Measurements from ENCODE around the gene SAMSN1.
"Not testable (repeated sequence)": the region's sequence is repeated elsewhere in the genome, so short reads cannot be mapped to it uniquely, and the experiment has no call there.

The SAMSN1 gene

DNA sequence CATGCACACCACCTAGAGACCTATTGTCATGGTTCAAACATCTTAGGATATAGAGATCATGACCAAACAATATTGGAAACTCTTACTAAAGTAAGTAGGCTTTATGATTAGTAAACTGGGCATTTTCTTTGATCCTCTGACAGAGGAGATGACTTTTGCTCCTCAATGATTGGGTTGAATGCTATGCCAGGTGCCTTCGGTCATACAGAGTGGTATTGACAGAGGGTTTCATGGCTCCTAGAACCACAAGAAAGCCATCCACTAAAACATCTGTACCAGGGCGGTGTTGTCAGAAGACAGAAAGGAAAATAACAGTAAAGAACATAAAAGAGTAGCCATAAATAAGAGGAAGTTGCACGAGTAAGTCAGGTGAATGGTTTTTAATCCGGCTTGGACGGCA, 20.8 kb upstream of the SAMSN1 start:
- no peak for DNase-seq (ENCODE audit: low spot score)
- no peak for FAIRE-seq

DNA sequence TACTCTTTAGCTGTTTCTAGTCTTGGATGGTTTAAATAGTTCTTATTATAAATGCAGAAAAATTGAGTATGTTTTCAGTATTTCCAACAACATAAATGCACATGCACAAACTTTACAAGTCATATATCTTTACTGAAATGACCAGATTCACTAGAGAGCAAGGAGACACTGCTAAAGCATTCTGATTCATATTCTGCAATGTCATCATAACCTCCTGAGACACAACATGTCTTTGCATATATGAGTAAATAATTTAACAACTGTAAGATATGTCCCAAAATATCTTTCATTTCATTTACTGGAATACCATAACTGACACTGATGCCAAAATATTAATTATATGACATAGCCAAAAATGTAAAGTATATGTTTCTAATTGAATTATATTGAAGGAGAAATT, 16.8 kb upstream of the SAMSN1 start:
- DNase-seq (ENCODE audit: low spot score) (no peak), FAIRE-seq (no peak)

DNA sequence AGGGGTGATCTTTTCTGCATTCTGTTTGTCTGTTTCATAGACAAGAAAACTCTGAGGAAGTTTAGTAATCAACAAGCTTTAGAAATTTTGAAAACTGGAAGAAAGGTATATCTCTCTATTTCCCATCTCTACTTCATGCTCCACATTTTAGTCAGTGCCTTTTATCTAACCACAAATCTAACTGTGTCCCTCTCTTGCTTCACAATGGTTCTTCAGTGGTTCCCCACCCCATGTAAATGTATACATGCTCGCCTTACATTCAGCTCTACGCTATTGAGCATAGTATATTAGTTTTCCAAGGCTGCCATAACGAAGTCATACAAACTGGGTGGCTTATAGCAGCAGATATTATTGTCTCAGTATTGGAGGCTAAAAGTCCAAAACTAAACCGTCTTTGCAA, 14.4 kb upstream of the SAMSN1 start:
- no peak for FAIRE-seq

DNA sequence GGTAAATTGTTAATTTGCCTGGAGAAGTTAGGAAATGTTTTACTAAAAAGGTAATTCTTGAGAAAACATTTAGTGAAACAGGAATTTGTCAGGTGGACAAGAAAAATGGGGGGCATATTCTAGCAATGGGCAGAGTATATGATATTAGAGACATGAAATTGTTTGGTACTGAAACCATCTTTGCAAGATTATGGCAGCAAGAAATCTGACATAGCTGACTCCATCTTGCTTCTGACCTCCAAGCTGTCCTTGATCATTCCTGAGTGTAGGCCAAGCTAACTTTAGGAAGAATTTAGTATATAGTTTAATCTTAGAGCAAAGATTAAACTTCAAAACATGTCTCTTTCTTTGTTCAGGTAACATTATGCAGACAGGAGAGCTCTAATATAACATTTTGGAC, 14.0 kb upstream of the SAMSN1 start:
- DNase-seq (ENCODE audit: low spot score) (no peak), FAIRE-seq (no peak)

More for the DNA sequence above, 14.4 kb upstream of the SAMSN1 start:
- no peak for DNase-seq (ENCODE audit: low spot score)

DNA sequence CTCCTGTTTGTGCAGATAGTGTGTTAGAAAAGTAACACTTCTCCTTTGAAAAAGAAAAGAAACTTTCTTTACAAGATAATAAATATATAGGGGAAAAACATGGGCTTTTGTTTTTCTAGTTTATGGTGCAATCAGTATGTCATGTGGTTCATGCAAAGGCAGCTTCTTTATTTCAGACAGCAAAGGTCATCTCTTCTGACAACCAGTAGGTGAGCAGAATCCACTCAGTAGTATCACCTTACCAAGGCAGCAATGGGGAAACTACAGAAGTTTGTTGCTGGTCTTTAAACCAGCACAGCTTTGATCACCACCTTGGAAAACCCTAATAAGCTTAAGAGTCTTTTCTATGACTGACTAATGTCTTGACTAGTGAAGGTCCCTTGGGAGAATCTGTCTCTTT, 13.0 kb upstream of the SAMSN1 start:
- DNase-seq (ENCODE audit: low spot score) (no peak), FAIRE-seq (no peak)

DNA sequence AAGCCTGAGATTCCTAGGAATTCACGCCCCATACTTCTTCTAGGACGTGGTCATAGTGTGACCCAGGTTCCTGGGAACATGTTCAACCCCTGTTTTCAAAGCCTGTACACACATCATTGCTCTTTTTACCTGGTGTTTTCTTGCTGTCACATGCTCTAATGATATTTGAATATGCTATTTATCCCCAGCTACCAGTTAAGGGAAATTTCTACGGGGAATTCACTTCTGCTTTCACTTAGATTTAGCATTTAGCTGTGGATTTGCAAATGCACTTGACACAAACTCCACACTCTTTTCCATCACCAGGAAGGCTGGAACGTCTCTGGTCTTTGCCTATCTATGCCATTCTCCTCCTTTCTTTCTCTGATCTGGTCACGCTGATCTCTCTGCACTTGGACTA, 11.3 kb upstream of the SAMSN1 start:
- DNase-seq (ENCODE audit: low spot score) = no peak
- FAIRE-seq = no peak

DNA sequence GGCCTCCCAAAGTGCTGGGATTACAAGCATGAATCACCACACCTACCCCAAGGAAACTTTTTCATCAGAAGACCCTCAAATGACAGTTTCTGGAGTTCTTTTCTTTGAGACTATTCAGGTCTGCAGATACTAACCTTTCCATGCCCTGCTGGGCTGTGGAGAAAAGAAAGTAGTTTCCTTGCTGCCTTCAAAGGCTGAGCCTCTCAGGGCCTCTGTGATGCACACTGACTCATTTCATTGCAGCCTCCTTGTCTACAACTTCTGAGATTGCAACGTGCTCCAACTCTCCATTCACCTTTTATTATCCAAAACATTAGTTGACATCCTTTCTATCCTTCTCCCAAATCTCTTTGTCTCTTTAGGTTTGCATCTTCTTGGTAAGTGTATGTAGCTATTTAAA, 8.8 kb upstream of the SAMSN1 start:
- FAIRE-seq (no peak), DNase-seq (ENCODE audit: low spot score) (no peak)

DNA sequence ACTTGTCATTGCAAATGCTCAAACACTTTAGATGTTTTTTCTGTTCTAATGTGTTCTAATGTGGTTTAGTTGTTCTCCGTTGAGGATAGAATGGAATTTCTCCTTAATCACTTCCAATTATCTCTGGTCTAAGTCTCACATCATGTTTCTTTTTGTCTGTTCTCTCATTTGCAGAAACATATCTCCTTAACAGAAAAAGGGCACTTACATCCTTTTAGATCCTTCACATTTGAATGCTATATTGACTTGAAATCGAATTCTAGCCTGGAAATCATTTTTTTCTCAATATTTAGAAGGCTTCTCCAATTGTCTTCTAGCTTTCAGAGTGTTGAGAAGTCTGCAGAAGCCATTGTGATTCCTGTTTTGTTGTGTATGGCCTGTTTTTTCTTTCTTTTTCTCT, 7.3 kb upstream of the SAMSN1 start:
- FAIRE-seq (no peak), DNase-seq (ENCODE audit: low spot score) (no peak)

DNA sequence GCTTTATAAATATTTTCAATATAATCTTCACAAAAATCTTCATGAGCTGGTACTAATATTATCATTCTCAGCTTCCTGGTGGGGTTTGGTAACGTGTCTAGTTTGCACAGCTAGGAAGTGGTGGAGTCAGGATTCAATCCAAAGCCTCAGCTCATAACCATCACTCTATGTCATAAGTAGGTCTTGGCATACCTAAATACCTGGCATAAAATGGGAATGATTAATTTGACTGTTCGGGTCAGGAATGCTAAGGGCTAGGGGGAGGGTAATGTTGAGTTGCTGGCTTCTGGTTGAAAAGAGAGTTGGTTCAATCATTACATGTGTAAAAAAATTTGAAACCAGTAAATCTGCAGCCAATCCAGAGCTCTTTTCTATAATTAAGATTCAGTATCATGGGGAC, 5.6 kb upstream of the SAMSN1 start:
- DNase-seq (ENCODE audit: low spot score) (no peak), FAIRE-seq (no peak)

DNA sequence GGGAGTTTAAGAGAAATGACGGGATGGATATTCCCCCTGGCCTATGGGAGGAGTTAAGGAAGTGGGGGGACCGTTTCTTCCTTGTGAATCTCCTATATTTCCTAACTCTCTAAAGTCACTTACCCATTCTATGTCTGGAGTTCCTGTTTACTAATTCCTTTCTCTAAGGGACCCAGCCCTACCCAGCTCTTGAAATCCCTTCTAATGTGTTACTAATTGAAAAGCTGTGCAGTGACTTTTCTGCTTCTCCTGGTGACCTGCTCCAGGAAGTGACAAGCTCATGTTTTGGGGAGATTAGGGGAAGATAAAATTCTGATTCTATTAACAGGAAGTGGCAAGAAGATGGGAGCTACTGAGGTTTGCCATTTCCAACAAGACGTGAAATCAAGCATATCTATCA, 4.0 kb upstream of the SAMSN1 start:
- no peak for DNase-seq (ENCODE audit: low spot score)
- no peak for FAIRE-seq

DNA sequence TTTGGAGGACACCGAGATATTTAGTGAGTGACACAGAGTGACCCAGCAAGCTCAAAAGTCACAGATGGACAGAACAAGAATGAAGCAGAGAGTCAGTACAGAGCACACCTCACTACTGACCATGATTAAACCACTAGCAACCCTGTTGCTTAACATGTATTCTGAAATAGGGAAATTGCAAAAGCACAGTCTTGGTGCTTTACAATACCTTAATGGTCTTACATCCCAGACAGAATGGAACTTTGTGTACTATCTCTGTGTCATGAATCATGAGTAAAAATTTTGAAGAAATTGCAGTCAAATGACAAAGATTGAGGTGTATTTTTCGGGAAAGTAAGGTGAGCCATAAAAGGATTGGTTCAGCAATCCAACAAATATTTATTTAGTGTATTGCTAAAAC, 2.7 kb upstream of the SAMSN1 start:
- DNase-seq (ENCODE audit: low spot score) = no peak
- no peak for FAIRE-seq

DNA sequence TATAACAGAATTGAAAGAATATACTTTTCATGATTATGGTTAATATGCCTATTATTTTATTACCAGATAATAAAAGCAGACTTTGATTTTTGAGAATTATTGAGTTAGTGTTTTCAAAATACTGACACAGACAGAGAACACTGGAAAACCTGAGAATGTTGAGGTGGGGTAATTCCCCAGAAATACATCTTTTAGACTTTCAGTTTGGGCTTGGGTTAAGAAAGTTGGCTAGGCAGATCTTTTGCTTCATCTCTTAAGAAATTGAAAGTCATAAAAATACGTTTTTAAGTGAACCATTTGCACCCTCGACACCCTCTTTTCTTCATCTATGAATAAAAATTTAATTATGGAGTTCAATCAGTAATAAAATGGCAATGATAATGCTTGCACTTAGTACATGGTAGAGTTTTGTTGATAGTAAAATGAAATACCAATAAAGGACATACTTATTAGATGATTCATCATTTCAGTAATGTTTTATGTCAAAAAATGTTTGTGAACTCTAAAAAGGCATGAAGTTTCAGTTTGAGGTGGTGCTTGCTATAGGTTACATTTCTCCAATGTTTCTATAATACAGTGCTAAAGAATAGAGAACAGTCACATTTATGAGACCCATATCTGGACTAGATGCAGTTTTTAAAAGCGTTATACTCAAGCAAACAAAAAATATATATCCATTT, 1.9 kb upstream of the SAMSN1 start:
- FAIRE-seq (no peak), DNase-seq (ENCODE audit: low spot score) (no peak)

DNA sequence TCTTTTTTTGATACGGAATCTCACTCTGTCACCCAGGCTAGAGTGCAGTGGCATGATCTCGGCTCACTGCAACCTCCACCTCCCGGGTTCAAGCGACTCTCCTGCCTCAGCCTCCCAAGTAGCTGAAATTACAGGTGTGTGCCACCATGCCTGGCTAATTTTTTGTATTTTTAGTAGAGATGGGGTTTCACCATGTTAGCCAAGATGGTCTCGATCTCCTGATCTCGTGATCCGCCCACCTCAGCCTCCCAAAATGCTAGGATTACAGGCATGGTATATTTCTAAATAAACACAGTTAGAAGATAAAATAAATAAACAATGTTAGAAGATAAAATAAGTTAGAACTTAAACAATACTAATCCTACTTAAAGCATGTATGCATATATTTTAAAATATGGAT, 604 bp upstream of the SAMSN1 start:
- not testable (repeated sequence) for FAIRE-seq; DNase-seq (ENCODE audit: low spot score)

DNA sequence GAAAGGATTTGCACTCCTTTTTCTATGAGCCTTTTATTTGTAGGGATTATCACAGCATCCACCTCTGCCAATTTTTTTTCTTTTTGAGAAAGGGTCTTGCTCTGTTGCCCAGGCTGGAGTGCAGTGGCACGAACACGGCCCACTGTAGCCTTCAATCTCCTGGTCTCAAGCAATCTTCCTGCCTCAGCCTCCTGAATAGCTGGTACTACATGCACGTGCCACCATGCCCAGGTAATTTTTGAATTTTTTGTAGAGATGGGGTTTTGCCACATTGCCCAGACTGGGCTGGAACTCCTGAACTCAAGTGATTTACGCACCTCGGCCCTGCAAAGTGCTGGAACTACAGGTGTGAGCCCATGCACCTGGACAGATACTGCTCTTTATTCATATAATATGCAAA, 2.1 kb downstream of the SAMSN1 start:
- DNase-seq (ENCODE audit: low spot score) (no peak), FAIRE-seq (no peak)

DNA sequence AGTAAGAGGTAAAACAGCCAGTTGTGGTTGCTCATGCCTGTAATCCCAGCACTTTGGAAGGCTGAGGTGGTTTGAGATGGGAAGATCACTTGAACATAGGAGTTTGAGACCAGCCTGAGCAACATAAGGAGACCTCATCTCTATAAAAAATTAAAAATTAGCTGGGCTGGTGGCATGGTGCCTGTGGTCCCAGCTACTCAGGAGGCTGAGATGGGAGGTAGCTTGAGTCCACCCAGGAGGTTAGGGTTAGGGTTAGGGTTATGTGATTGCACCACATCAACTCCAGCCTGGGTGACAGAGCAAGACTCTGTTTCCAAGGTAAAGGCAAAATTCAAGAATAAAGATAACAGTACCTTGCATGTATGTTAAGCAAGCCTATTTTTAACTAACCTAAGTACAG, 3.5 kb downstream of the SAMSN1 start:
- FAIRE-seq (no peak), DNase-seq (ENCODE audit: low spot score) (no peak)

DNA sequence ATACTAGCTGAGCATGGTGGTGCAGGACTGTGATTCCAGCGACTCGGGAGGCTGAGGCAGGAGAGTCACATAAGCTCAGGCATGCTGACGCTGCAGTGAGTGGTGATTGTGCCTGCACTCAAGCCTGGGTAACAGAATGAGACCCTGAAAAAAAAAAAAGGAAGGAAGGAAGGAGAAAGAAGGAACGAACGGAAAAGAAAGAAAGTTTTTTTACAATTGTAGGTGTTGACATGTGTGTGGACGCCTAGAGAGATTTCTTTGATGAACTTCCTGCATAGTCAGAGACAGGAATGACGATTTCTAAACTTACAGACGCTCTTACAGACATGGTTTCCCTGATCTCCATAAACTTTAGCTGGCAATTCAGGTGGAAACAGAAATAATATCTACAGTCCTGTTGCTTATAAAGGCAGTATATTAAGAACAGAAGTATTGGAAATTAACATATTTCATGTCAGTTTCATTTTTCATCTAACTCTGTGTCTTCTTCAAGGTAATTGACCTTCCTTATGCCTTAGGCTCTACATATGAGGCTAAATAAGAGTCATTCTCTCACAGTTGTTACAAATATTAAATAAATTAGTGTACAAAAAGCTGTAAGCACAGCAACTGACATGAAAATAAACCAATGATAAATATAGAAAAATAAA, 4.1 kb downstream of the SAMSN1 start:
- DNase-seq (ENCODE audit: low spot score) (no peak), FAIRE-seq (no peak)

DNA sequence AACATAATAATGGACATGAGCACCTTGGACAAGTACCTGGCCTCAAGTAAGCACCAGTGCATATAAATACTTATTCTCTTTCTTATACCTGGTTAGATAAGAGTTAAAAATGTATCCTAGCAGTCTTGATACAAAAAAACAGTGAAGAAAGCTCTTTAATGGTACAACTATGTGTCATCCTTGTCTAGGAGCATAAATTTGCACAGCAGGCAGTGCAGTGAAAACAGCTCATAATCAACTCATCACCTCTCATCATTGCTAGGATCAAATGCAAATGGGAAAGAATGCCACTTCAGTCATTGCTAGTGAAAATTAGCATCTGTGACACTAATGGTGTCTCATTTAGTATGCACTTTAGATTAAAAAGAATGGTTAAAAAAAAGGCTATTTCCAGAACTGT, 7.6 kb downstream of the SAMSN1 start:
- no peak for FAIRE-seq
- no peak for DNase-seq (ENCODE audit: low spot score)

DNA sequence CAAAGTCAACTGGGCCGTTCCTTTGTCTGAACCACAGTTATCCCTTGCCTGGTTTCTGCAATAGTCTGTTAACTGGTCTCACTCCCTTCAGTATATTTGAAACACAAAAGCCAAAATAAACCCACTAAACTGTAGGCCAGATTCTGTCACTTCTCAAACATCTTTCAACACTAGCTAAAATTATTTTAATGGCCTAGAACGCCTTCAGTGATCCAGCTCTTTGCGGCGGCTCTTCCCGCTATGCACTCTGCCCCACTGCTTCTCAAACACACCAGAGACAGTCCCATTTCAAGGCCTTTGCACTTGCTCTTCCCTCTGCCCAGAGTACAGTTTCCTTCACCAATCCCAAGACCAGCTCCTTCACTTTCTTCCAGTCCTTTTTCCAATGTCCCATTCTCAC, 9.2 kb downstream of the SAMSN1 start:
- DNase-seq (ENCODE audit: low spot score) = no peak
- FAIRE-seq = no peak

DNA sequence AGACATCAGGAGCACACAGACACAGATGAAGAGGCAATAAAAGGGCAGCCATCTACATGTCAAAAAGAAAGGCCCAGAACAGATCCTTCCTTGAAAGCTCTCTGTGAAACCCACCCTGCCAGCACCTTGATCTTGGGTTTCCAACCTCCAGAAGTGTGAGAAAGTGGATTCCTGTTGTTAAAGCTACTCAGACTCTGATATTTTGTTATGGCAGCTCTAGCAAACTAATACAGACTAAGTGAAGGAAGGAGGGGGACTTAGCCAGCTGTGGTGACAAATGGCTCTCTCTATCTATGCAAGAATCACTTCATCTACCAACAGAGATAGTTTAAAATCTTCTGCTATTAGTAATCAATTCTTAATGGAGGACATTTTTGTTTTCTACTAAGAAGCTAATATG, 10.4 kb downstream of the SAMSN1 start:
- no peak for DNase-seq (ENCODE audit: low spot score)
- FAIRE-seq = no peak

DNA sequence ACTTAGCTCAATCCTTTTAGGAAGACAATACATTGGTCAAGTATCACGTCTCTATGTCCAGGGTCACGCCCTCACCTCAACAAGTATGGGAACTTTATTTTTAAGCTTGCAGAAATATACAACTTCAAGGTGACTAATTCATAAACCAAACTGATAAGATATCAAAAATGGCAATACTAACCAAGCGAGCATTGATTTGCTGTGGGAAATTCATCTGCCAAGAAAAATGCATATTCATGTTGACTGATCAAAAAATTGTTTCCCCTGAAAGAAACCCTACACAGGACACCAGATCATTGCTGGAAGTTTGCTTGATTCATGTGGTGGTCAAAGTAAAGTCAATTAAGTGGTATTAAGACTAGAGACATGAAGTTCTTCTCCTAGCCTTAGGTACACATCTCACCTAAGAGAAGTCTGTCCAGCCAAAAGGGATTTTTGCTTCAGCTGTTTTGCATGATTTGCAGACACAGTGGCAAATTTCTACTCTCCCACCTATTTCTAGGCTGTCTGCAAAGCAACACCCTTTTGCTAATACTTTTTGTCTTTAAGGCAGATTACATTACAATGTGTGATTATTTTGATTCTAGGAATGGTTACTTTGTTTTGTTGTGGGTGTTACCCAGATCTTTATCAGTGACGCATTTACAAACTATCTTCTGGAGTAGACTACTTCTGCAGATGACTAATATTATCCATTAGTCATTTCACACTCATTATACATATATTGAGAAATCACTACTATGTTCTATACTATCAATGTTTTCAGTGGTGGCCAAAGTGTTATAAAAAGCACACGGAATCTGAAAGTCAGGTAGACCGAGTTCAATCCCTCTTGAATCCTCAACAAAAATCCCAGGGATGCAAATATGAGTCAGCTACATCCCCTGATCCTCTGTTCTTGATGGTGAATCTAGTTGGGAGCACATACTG, 12.4 kb downstream of the SAMSN1 start:
- DNase-seq (ENCODE audit: low spot score) = peak; percentile 25
- no peak for FAIRE-seq

DNA sequence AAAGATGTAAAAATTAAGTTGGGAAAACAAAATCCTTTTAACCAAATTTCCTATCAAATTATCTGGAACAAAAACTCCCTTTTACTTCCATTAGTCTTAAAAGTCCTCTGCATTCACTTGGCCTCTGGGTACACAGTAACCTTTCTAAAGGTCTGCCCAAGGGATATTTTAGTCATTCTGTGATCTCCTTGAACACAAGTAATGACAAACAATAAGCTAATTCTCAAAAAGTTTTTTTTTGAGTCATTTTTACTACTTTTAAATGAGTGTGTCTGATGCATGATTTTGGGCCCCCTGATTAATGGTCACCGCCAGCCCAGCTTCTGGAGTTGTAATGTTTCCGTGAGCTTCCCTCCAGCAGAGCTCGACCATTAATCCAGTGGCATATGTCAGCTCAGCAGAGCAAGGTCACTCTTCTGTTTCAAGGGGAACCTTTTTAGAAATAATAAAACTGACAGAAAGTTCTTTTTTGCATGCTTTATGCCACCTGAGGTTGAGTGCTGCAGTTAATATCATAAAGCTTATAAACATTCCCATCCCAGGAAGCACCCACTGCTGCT, 14.3 kb downstream of the SAMSN1 start:
- DNase-seq (ENCODE audit: low spot score) (no peak), FAIRE-seq (no peak)

DNA sequence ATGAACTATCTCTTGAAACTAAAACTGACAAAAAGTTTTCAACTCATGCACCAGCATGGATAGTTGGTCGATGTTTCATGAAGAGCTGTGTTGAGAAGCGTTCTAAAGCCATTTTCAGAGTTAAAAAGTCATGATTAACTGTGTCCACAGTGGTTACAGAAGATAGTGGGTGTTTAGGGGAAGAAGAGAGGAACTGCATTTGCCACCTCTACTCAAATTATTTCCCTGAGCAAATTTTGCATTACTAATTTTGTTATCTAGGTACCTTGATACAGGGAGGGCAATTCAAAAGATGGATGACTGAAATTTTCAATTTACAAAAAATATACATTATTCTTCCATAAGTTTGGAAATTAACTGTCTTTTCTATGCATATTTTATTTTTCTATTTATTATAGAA, 15.5 kb downstream of the SAMSN1 start:
- DNase-seq (ENCODE audit: low spot score) (no peak), FAIRE-seq (no peak)
